Measurements from ENCODE around the gene ANKFY1.
"Not testable (repeated sequence)": the region's sequence is repeated elsewhere in the genome, so short reads cannot be mapped to it uniquely, and the experiment has no call there.

Gene ANKFY1

GRCh38 chr17:4209611-4210010 is 54.2 kb downstream of the ANKFY1 start:
- no peak for DNase-seq

- no peak for DNase-seq
These were observed 55.5 kb downstream of the ANKFY1 start for GRCh38 chr17:4208238-4208637.

- no peak for DNase-seq
These were observed 56.8 kb downstream of the ANKFY1 start for GRCh38 chr17:4206962-4207361.

- no peak for DNase-seq
These were observed 57.9 kb downstream of the ANKFY1 start for GRCh38 chr17:4205917-4206316.

- DNase-seq = no peak
These were observed 59.0 kb downstream of the ANKFY1 start for GRCh38 chr17:4204710-4205173.

- no peak for DNase-seq
These were observed 59.6 kb downstream of the ANKFY1 start for GRCh38 chr17:4204190-4204589.

GRCh38 chr17:4201226-4201625 is 62.6 kb downstream of the ANKFY1 start:
- no peak for DNase-seq

- DNase-seq = no peak
These were observed 63.9 kb downstream of the ANKFY1 start for GRCh38 chr17:4199818-4200402.

GRCh38 chr17:4198995-4199394 is 64.8 kb downstream of the ANKFY1 start:
- no peak for DNase-seq

- no peak for DNase-seq
These were observed 68.5 kb downstream of the ANKFY1 start for GRCh38 chr17:4195306-4195705.

- no peak for DNase-seq
These were observed 69.0 kb downstream of the ANKFY1 start for GRCh38 chr17:4194796-4195195.

GRCh38 chr17:4190791-4191190 is 73.0 kb downstream of the ANKFY1 start:
- DNase-seq = not testable (repeated sequence)

GRCh38 chr17:4189280-4189679 is 74.5 kb downstream of the ANKFY1 start:
- no peak for DNase-seq

- no peak for DNase-seq
These were observed 75.7 kb downstream of the ANKFY1 start for GRCh38 chr17:4188076-4188475.

- no peak for DNase-seq
These were observed 76.7 kb downstream of the ANKFY1 start for GRCh38 chr17:4187076-4187475.

- no peak for DNase-seq
These were observed 77.4 kb downstream of the ANKFY1 start for GRCh38 chr17:4186357-4186881.

- DNase-seq = no peak
These were observed 78.1 kb downstream of the ANKFY1 start for GRCh38 chr17:4185656-4186055.

- no peak for DNase-seq
These were observed 79.0 kb downstream of the ANKFY1 start for GRCh38 chr17:4184811-4185210.

- DNase-seq = no peak
These were observed 81.7 kb downstream of the ANKFY1 start for GRCh38 chr17:4182043-4182442.

GRCh38 chr17:4180791-4181190 is 83.0 kb downstream of the ANKFY1 start:
- DNase-seq = no peak

GRCh38 chr17:4179071-4179470 is 84.7 kb downstream of the ANKFY1 start:
- no peak for DNase-seq

GRCh38 chr17:4178651-4179050 is 85.1 kb downstream of the ANKFY1 start:
- no peak for DNase-seq

GRCh38 chr17:4177806-4178205 is 86.0 kb downstream of the ANKFY1 start:
- DNase-seq = no peak

- no peak for DNase-seq
These were observed 86.8 kb downstream of the ANKFY1 start for GRCh38 chr17:4176808-4177472.

All from NCI-H774 (cell line).